ENCODE measurements around the gene TMEM109.

Gene TMEM109

GRCh38 chr11:60933416-60934123 lies 19.6 kb downstream of the TMEM109 start:
- H3K4me3 ChIP-seq (ENCODE audit: low read length) = no peak overlapping the region
- no peak for DNase-seq (ENCODE audit: low read depth)
- TF ChIP-seq, protein P1, sequence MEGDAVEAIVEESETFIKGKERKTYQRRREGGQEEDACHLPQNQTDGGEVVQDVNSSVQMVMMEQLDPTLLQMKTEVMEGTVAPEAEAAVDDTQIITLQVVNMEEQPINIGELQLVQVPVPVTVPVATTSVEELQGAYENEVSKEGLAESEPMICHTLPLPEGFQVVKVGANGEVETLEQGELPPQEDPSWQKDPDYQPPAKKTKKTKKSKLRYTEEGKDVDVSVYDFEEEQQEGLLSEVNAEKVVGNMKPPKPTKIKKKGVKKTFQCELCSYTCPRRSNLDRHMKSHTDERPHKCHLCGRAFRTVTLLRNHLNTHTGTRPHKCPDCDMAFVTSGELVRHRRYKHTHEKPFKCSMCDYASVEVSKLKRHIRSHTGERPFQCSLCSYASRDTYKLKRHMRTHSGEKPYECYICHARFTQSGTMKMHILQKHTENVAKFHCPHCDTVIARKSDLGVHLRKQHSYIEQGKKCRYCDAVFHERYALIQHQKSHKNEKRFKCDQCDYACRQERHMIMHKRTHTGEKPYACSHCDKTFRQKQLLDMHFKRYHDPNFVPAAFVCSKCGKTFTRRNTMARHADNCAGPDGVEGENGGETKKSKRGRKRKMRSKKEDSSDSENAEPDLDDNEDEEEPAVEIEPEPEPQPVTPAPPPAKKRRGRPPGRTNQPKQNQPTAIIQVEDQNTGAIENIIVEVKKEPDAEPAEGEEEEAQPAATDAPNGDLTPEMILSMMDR (conservative IDR thresholded peaks at IDR 0.05; ENCODE audit: low read depth, low read length) = no peak

DNA sequence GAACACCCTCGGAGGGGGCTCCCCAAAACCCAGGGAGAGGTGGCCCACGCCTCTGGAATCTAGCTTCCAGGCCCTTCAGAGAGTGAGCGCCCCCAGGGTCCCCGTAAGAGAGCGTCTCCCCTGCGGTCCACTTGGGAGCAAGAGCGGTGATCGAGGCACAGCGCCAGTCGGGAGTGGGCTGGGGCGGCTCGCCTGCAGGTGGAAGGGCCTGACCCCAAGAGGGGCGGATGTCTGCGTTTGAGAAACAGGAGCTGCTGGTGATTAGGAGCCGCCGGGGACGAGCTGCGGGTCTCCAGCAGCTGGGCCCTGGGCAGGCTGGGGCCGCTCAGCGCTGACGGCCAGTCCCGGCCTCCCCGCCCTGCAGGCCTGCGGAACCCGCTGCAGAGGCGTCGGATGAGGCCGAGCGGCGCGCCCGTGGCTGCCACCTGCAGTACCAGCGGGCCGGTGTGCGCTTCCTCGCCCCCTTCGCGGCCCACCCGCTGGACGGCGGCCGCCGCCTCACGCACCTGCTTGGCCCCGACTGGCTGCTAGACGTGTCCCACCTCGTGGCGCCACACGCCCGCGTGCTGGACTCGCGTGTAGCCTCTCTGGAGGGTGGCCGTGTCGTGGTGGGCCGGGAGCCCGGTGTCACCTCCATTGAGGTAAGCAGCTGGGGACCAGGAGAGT lies 20.3 kb downstream of the TMEM109 start:
- TF ChIP-seq, protein P1 (conservative IDR thresholded peaks at IDR 0.05; ENCODE audit: low read depth, low read length) = no peak
- H3K4me3 ChIP-seq (ENCODE audit: low read length) = no peak overlapping the region
- no peak for DNase-seq (ENCODE audit: low read depth)

GRCh38 chr11:60934790-60935605 lies 21.0 kb downstream of the TMEM109 start:
- no peak for DNase-seq (ENCODE audit: low read depth)
- no peak overlapping the region for H3K4me3 ChIP-seq (ENCODE audit: low read length)
- TF ChIP-seq, protein P1 (conservative IDR thresholded peaks at IDR 0.05; ENCODE audit: low read depth, low read length) = no peak

GRCh38 chr11:60935676-60936442 lies 21.9 kb downstream of the TMEM109 start:
- TF ChIP-seq, protein P1 (conservative IDR thresholded peaks at IDR 0.05; ENCODE audit: low read depth, low read length) = no peak
- H3K4me3 ChIP-seq (ENCODE audit: low read length) = no peak overlapping the region
- DNase-seq (ENCODE audit: low read depth) = no peak

- TF ChIP-seq, protein P1 (conservative IDR thresholded peaks at IDR 0.05; ENCODE audit: low read depth, low read length) = no peak
- H3K4me3 ChIP-seq (ENCODE audit: low read length) = no peak overlapping the region
- no peak for DNase-seq (ENCODE audit: low read depth)
These were observed 22.6 kb downstream of the TMEM109 start for GRCh38 chr11:60936467-60937143.

DNA sequence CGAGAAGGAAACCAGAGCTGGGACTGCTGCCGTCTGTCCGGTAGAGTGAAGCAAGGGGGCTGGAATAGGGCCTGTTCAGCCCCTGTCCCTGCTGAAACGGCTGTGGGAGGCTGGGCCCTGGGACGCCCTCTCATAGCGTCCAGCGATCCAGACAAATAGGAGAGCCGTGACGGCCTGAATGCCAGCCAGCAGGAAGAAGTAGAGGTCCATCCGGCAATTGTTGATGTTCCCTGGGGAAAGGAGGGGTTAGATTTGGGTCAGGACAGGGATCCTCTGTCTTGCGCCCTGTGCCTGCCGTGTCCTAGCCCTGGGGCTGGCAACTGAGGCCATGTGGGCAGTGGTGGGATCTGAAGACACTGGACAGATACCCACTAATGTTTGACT lies 23.2 kb downstream of the TMEM109 start:
- DNase-seq (ENCODE audit: low read depth) = no peak
- TF ChIP-seq, protein P1 (conservative IDR thresholded peaks at IDR 0.05; ENCODE audit: low read depth, low read length) = no peak
- no peak overlapping the region for H3K4me3 ChIP-seq (ENCODE audit: low read length)

Data from retinal pigment epithelial cell (primary cell).